Neuronal stem cell (in vitro differentiated cells): Measurements from ENCODE around the gene TM4SF5.

Experiments
- DNase-seq: peaks from one replicate; pipeline ENCODE4 v3.0.0-alpha.2; 2013; ENCODE audit warnings: low spot score
- H2AFZ ChIP-seq: one replicate; pipeline ENCODE4 v1.6.1; 2013; ENCODE audit warnings: mild to moderate bottlenecking, low read length, inconsistent platforms
- H2AK5ac ChIP-seq: 2 replicates; pipeline ENCODE4 v1.6.1; 2013; ENCODE audit warnings: low read depth, mild to moderate bottlenecking, inconsistent platforms, low read length, moderate library complexity, mixed read lengths
- H2BK120ac ChIP-seq: 2 replicates; pipeline ENCODE4 v1.6.1; 2013; ENCODE audit warnings: low read depth, mild to moderate bottlenecking, inconsistent platforms, low read length, moderate library complexity, mixed read lengths
- H2BK12ac ChIP-seq: one replicate; pipeline ENCODE4 v1.6.1; 2013; ENCODE audit warnings: low read length, inconsistent platforms
- H2BK15ac ChIP-seq: 2 replicates; pipeline ENCODE4 v1.6.1; 2013; ENCODE audit warnings: mild to moderate bottlenecking, low read length, inconsistent platforms, mixed read lengths
- H2BK5ac ChIP-seq: one replicate; pipeline ENCODE4 v1.6.1; 2013; ENCODE audit warnings: inconsistent platforms, mild to moderate bottlenecking, low read length, moderate library complexity
- H3K14ac ChIP-seq: one replicate; pipeline ENCODE4 v1.6.1; 2013; ENCODE audit warnings: low read length, inconsistent platforms
- H3K18ac ChIP-seq: 2 replicates; pipeline ENCODE4 v1.6.1; 2013; ENCODE audit warnings: low read length, inconsistent platforms
- H3K23ac ChIP-seq: 2 replicates; pipeline ENCODE4 v1.6.1; 2013; ENCODE audit warnings: low read depth, mild to moderate bottlenecking, mixed read lengths, low read length, inconsistent platforms; ENCODE audit not compliant: poor library complexity
- H3K27ac ChIP-seq: replicated peaks from 3 replicates; pipeline ENCODE4 v1.5.1; 2013; ENCODE audit warnings: low read length, inconsistent platforms
- H3K27me3 ChIP-seq, 3 experiments: 2 replicates each; pipeline ENCODE4 v1.6.1; 2013; ENCODE audit warnings: low read length in 3 of 3, mild to moderate bottlenecking in 2 of 3, inconsistent platforms in 1 of 3, low read depth in 1 of 3, mixed read lengths in 1 of 3, moderate library complexity in 1 of 3; ENCODE audit not compliant: control insufficient read depth in 3 of 3, insufficient read depth in 3 of 3
- H3K36me3 ChIP-seq, 2 donors: replicated peaks in 1 of 2; 2 replicates each; pipeline ENCODE4 v1.6.1; 2013; ENCODE audit warnings: low read length in 2 of 2; ENCODE audit not compliant: control insufficient read depth in 2 of 2, insufficient read depth in 2 of 2
- H3K4ac ChIP-seq: 2 replicates; pipeline ENCODE4 v1.6.1; 2013; ENCODE audit warnings: inconsistent platforms, mild to moderate bottlenecking, low read length, moderate library complexity
- H3K4me1 ChIP-seq, 2 donors: 1 replicate in 1 of 2; 2 replicates in 1 of 2; pipeline ENCODE4 v1.6.1; 2013; ENCODE audit warnings: low read length in 2 of 2, low read depth in 1 of 2; ENCODE audit not compliant: control insufficient read depth in 2 of 2, insufficient read depth in 1 of 2
- H3K4me2 ChIP-seq: one replicate; pipeline ENCODE4 v1.6.1; 2013; ENCODE audit warnings: mild to moderate bottlenecking, low read length, inconsistent platforms; ENCODE audit not compliant: insufficient read depth, poor library complexity, severe bottlenecking
- H3K4me3 ChIP-seq, 2 donors: 2 replicates each; pipeline ENCODE4 v1.5.1; 2013; ENCODE audit warnings: low read length in 2 of 2, mild to moderate bottlenecking in 2 of 2, inconsistent platforms in 1 of 2, moderate library complexity in 1 of 2
- H3K79me1 ChIP-seq: one replicate; pipeline ENCODE4 v1.6.1; 2013; ENCODE audit warnings: low read depth, mild to moderate bottlenecking, inconsistent platforms, low read length, moderate library complexity
- H3K9ac ChIP-seq: one replicate; pipeline ENCODE4 v1.6.1; 2013; ENCODE audit warnings: mild to moderate bottlenecking, low read depth, low read length, inconsistent platforms; ENCODE audit not compliant: poor library complexity
- H3K9me3 ChIP-seq, 2 donors: replicated peaks in 1 of 2; 2 replicates each; pipeline versions ENCODE3 to v1.6.1; 2013; ENCODE audit warnings: low read length in 2 of 2, mild to moderate bottlenecking in 2 of 2, inconsistent platforms in 1 of 2, low read depth in 1 of 2, mixed read lengths in 1 of 2, moderate library complexity in 1 of 2; ENCODE audit not compliant: control insufficient read depth in 2 of 2, insufficient read depth in 1 of 2
- H4K8ac ChIP-seq: one replicate; pipeline ENCODE4 v1.6.1; 2013; ENCODE audit warnings: low read depth, mild to moderate bottlenecking, inconsistent platforms, low read length, moderate library complexity
- H4K91ac ChIP-seq: one replicate; pipeline ENCODE4 v1.6.1; 2013; ENCODE audit warnings: low read length, low read depth, mild to moderate bottlenecking, inconsistent platforms; ENCODE audit not compliant: poor library complexity
- WGBS, 2 donors: extraction: QIAGEN DNeasy Blood & Tissue Kit; methylation state at CpG; one replicate each; pipeline ENCODE4 v1.1.7; 2013; ENCODE audit warnings: missing lambda C conversion rate in 2 of 2, mixed read lengths in 1 of 2; ENCODE audit not compliant: insufficient read length in 2 of 2, insufficient replicate concordance in 1 of 2; ENCODE audit errors: extremely low coverage in 2 of 2; 5-methylcytosine and 5-hydroxymethylcytosine counted together

TM4SF5 gene

GRCh38 chr17:4743216-4743615 is 28.5 kb upstream of the TM4SF5 start:
- Histone ChIP-seq H3K27me3 (peaks cover 21 to 89% (median 66%) of the 10 kb centered on the region in 3 experiments), H3K4me2 (no peak overlapping the region), H2AFZ (no peak overlapping the region), H3K4me3 (no peak overlapping the region), H2BK12ac (no peak overlapping the region), H3K27ac (no peak overlapping the region), H3K36me3 (no peaks in the 10 kb centered on the region), H4K91ac (no peak overlapping the region), H2BK15ac (no peak overlapping the region), H3K4me1 (peaks cover 5 to 7% of the 10 kb centered on the region in 2 donors), H3K14ac (no peak overlapping the region), H3K9ac (no peak overlapping the region), H2BK120ac (no peak overlapping the region), H3K18ac (no peak overlapping the region), H2BK5ac (no peak overlapping the region), H3K9me3 (peaks cover 0 to 4% of the 10 kb centered on the region in 2 donors), H3K4ac (no peak overlapping the region), H2AK5ac (peak overlapping the region; percentile 37), H3K23ac (no peak overlapping the region), H3K79me1 (peaks cover 2% of the 10 kb centered on the region), H4K8ac (no peak overlapping the region)
- no CpG with 5 or more reads among the region's 8 CpGs for WGBS, 2 donors
- no peak for DNase-seq

- Histone ChIP-seq H3K23ac (no peak overlapping the region), H3K27me3 (peaks cover 14 to 87% (median 59%) of the 10 kb centered on the region in 3 experiments), H3K27ac (no peak overlapping the region), H3K4me2 (no peak overlapping the region), H3K4ac (no peak overlapping the region), H2BK5ac (no peak overlapping the region), H3K79me1 (peaks cover 2% of the 10 kb centered on the region), H4K91ac (no peak overlapping the region), H3K9ac (no peak overlapping the region), H2BK120ac (no peak overlapping the region), H2BK15ac (peak overlapping the region; percentile 58), H3K4me1 (peaks cover 5 to 7% of the 10 kb centered on the region in 2 donors), H3K9me3 (peaks cover 0 to 4% of the 10 kb centered on the region in 2 donors), H3K18ac (no peak overlapping the region), H2AFZ (no peak overlapping the region), H2BK12ac (no peak overlapping the region), H2AK5ac (peak overlapping the region; percentile 7), H3K14ac (peak overlapping the region; percentile 21), H3K4me3 (peak overlapping the region in 1 of 2 donors; percentile 30), H3K36me3 (no peaks in the 10 kb centered on the region), H4K8ac (no peak overlapping the region)
- DNase-seq = no peak
- no CpG with 5 or more reads among the region's 9 CpGs for WGBS, 2 donors
Measured at GRCh38 chr17:4743898-4744297, 27.8 kb upstream of the TM4SF5 start.

DNA sequence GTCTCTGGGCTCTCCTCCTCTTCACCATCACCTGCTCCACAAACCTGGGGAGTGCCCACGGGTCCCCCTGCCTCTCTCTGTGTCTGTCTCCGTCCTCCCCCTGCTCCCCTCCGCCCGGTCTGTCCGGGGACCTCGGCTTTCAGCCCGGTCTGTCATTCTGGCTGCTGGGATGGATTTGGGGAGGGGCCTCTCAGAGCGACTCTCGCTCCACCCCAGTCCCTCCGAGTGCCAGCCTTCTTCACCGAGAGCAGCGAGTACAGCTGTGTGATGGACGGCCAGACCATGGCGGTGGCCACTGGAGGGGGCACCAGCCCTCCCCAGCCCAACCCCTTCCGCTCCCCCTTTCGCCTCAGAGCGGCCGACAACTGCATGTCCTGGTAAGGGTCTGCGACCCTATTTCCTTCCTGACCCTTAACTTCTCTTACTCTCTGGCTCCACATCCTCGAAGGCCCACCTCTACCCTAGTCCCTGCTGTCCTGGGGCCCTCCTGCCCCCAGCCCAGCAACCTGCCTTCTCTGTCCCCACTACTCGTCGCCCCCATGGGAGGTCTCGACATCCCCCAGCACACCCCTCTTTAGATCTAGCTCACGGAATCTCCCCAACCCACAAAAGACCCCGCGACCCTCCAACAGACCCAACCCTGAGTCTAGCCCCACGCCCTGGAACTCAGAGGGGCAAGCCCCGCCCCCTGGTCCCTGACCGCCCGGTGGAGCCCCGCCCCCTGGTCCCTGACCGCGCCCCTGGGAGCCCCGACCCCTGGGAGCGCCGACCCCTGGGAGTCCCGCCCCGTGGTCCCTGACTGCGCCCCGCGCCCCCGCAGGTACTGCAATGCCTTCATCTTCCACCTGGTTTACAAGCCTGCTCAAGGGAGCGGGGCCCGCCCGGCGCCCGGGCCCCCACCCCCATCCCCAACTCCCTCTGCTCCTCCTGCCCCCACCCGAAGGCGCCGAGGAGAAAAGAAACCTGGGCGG is 26.4 kb upstream of the TM4SF5 start:
- Histone ChIP-seq H3K18ac (peak overlapping the region; percentile 92), H3K4me2 (peak overlapping the region; percentile 66), H3K36me3 (no peaks in the 10 kb centered on the region), H3K4ac (no peak overlapping the region), H3K79me1 (peaks cover 2% of the 10 kb centered on the region), H4K91ac (no peak overlapping the region), H3K4me1 (peaks cover 3 to 4% of the 10 kb centered on the region in 2 donors), H2AFZ (peak overlapping the region; percentile 76), H3K23ac (no peak overlapping the region), H3K9me3 (peaks cover 0 to 4% of the 10 kb centered on the region in 2 donors), H3K27me3 (peaks cover under 1 to 74% (median 45%) of the 10 kb centered on the region in 3 experiments), H2BK5ac (peak overlapping the region; percentile 66), H2AK5ac (peak overlapping the region; percentile 63), H3K4me3 (peak overlapping the region in 1 of 2 donors; percentile 67), H3K9ac (peak overlapping the region; percentile 70), H4K8ac (peak overlapping the region; percentile 65), H3K14ac (peak overlapping the region; percentile 21), H2BK15ac (peak overlapping the region; percentile 75), H3K27ac (no peak overlapping the region), H2BK120ac (no peak overlapping the region), H2BK12ac (peak overlapping the region; percentile 90)
- WGBS, 2 donors = no CpG with 5 or more reads among the region's 51 CpGs
- no peak for DNase-seq

GRCh38 chr17:4747847-4748246 is 23.8 kb upstream of the TM4SF5 start:
- H2AK5ac ChIP-seq = no peak overlapping the region

More at GRCh38 chr17:4747847-4748246, 23.8 kb upstream of the TM4SF5 start:
- no peak overlapping the region for H3K14ac ChIP-seq
- H2BK15ac ChIP-seq = no peak overlapping the region
- H4K91ac ChIP-seq = no peak overlapping the region
- H3K4me1 ChIP-seq = peaks cover 3 to 4% of the 10 kb centered on the region in 2 donors
- no peak overlapping the region for H2BK12ac ChIP-seq
- H3K79me1 ChIP-seq = peaks cover 2% of the 10 kb centered on the region
- H3K18ac ChIP-seq = no peak overlapping the region
- WGBS, 2 donors = no CpG with 5 or more reads among the region's 5 CpGs
- peaks cover 0 to under 1% of the 10 kb centered on the region in 2 donors for H3K9me3 ChIP-seq
- no peak overlapping the region for H4K8ac ChIP-seq
- H3K23ac ChIP-seq = no peak overlapping the region
- H3K27ac ChIP-seq = no peak overlapping the region
- peaks cover 0 to 48% (median 21%) of the 10 kb centered on the region in 3 experiments for H3K27me3 ChIP-seq
- H2BK120ac ChIP-seq = no peak overlapping the region
- H3K4me3 ChIP-seq = no peak overlapping the region
- H3K4ac ChIP-seq = no peak overlapping the region
- H3K36me3 ChIP-seq = no peaks in the 10 kb centered on the region
- H3K9ac ChIP-seq = no peak overlapping the region
- DNase-seq = no peak
- no peak overlapping the region for H3K4me2 ChIP-seq
- no peak overlapping the region for H2BK5ac ChIP-seq
- H2AFZ ChIP-seq = no peak overlapping the region
